Measurements from ENCODE around the gene TIAM2. TPM values are rescaled to one million over a fixed set of nuclear protein-coding genes. Genes with fewer than 3 reads are reported as not detected.

Gene TIAM2
- total and polyA plus RNA-seq, 7 donors: 1.2 to 15.8 (median 11.0) TPM

GRCh38 chr6:155252581-155252980 is 257.5 kb downstream of the TIAM2 start:
- H3K36me3 ChIP-seq: peaks cover 0 to 52% (median 6%) of the 10 kb centered on the region in 4 donors

DNA sequence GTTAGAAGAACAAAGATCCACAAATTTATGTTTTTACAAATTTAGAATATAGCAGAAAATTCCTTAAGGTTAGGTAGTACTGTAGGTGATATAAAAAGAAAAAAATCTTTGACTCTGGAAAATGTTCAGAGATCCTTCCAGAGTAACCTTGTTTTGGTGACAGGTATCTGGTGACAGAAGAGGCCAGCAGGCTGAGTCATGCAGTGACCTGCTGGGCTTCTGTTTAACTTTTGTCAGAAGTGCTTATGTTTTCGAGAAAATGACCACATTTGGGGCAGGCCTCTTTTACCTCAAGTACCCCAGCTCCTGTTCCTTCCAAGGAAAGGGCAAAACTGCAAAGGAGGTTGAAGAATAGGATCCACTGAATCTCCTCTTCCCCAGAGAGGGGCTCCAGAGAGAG is 258.2 kb downstream of the TIAM2 start:
- no peaks in the 10 kb centered on the region for H3K27me3 ChIP-seq
- WGBS, 2 donors: 72 to 85% methylated on average over 1 of the region's 1 CpG
- no peak overlapping the region for H3K4me3 ChIP-seq
- H3K4me1 ChIP-seq: peaks cover 0 to 9% (median 3%) of the 10 kb centered on the region in 4 donors
- no peaks in the 10 kb centered on the region for H3K9me3 ChIP-seq
- no peak for DNase-seq
- peak overlapping the region in 2 of 4 donors; percentile 19 to 43 for H3K27ac ChIP-seq
- H3K36me3 ChIP-seq: peaks cover 0 to 59% (median 6%) of the 10 kb centered on the region in 4 donors
- intact Hi-C loops (cut with DNase I): no loop called here
- no peak for TF ChIP-seq POLR2AphosphoS5 (IDR thresholded peaks at IDR 0.05)
- TF ChIP-seq POLR2A (IDR thresholded peaks at IDR 0.05): no peak
- TF ChIP-seq, protein P1, sequence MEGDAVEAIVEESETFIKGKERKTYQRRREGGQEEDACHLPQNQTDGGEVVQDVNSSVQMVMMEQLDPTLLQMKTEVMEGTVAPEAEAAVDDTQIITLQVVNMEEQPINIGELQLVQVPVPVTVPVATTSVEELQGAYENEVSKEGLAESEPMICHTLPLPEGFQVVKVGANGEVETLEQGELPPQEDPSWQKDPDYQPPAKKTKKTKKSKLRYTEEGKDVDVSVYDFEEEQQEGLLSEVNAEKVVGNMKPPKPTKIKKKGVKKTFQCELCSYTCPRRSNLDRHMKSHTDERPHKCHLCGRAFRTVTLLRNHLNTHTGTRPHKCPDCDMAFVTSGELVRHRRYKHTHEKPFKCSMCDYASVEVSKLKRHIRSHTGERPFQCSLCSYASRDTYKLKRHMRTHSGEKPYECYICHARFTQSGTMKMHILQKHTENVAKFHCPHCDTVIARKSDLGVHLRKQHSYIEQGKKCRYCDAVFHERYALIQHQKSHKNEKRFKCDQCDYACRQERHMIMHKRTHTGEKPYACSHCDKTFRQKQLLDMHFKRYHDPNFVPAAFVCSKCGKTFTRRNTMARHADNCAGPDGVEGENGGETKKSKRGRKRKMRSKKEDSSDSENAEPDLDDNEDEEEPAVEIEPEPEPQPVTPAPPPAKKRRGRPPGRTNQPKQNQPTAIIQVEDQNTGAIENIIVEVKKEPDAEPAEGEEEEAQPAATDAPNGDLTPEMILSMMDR (IDR thresholded peaks at IDR 0.05): no peak
- TF ChIP-seq EP300 (IDR thresholded peaks at IDR 0.05): no peak

More at GRCh38 chr6:155252581-155252980, 257.5 kb downstream of the TIAM2 start:
- Histone ChIP-seq H3K27ac (peak overlapping the region in 1 of 4 donors; percentile 18), H3K4me3 (no peak overlapping the region), H3K27me3 (no peaks in the 10 kb centered on the region), H3K4me1 (peaks cover 0 to 17% (median 7%) of the 10 kb centered on the region in 4 donors), H3K9me3 (no peaks in the 10 kb centered on the region)
- no peak for DNase-seq
- TF ChIP-seq POLR2A (IDR thresholded peaks at IDR 0.05) (no peak), EP300 (IDR thresholded peaks at IDR 0.05) (no peak), POLR2AphosphoS5 (IDR thresholded peaks at IDR 0.05) (no peak)
- TF ChIP-seq, protein P1 (IDR thresholded peaks at IDR 0.05): no peak
- intact Hi-C loops (cut with DNase I): no loop called here
- WGBS, 2 donors: 96 to 97% methylated on average over 8 of the region's 8 CpGs

DNA sequence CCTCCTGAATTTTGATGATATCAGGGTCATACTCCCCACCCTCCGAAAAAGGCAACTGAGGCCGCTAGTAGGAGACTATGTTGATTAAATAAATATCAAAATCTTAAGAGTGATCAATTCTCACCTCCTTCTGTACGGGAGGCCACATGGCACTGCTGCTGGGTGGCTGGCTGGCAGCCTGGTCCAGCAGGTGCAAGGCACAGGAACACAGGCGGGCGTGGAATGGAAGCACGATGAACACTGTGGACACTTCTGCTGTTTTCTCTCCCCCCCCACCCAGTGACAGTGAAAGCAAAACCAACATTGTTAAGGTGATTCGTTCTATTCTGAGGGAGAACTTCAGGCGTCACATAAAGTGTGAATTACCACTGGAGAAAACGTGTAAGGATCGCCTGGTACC is 259.0 kb downstream of the TIAM2 start:
- peaks cover 0 to 6% (median 3%) of the 10 kb centered on the region in 4 donors for H3K4me1 ChIP-seq
- TF ChIP-seq, protein P1 (IDR thresholded peaks at IDR 0.05): no peak
- TF ChIP-seq POLR2A (IDR thresholded peaks at IDR 0.05) (no peak), EP300 (IDR thresholded peaks at IDR 0.05) (no peak), POLR2AphosphoS5 (IDR thresholded peaks at IDR 0.05) (no peak)
- H3K4me3 ChIP-seq: no peak overlapping the region
- no peak for DNase-seq
- H3K27me3 ChIP-seq: no peaks in the 10 kb centered on the region
- H3K9me3 ChIP-seq: no peaks in the 10 kb centered on the region
- no peak overlapping the region for H3K27ac ChIP-seq
- intact Hi-C loops (cut with DNase I): no loop called here
- 69 to 86% methylated on average over 10 of the region's 10 CpGs for WGBS, 2 donors
- peaks cover 0 to 65% (median 6%) of the 10 kb centered on the region in 4 donors for H3K36me3 ChIP-seq

- TF ChIP-seq POLR2AphosphoS5 (IDR thresholded peaks at IDR 0.05): no peak
- Histone ChIP-seq H3K27me3 (no peaks in the 10 kb centered on the region), H3K4me1 (peaks cover 0 to 6% (median 3%) of the 10 kb centered on the region in 4 donors), H3K36me3 (peaks cover 0 to 68% (median 6%) of the 10 kb centered on the region in 4 donors), H3K9me3 (no peaks in the 10 kb centered on the region), H3K27ac (no peak overlapping the region), H3K4me3 (no peak overlapping the region)
- DNase-seq: no peak
- 88 to 89% methylated on average over 13 of the region's 13 CpGs for WGBS, 2 donors
- intact Hi-C loops (cut with DNase I): no loop called here
These were observed 261.1 kb downstream of the TIAM2 start for GRCh38 chr6:155256122-155256795.

- 92 to 97% methylated on average over 9 of the region's 9 CpGs for WGBS, 2 donors
- Histone ChIP-seq H3K36me3 (peaks cover 0 to 59% (median 6%) of the 10 kb centered on the region in 4 donors), H3K4me3 (no peak overlapping the region), H3K9me3 (no peaks in the 10 kb centered on the region), H3K27me3 (no peaks in the 10 kb centered on the region), H3K4me1 (peaks cover 0 to 6% (median 2%) of the 10 kb centered on the region in 4 donors), H3K27ac (no peak overlapping the region)
- intact Hi-C loops (cut with DNase I): no loop called here
- TF ChIP-seq, protein P1 (IDR thresholded peaks at IDR 0.05): no peak
- no peak for TF ChIP-seq POLR2A (IDR thresholded peaks at IDR 0.05)
- no peak for TF ChIP-seq EP300 (IDR thresholded peaks at IDR 0.05)
- no peak for TF ChIP-seq POLR2AphosphoS5 (IDR thresholded peaks at IDR 0.05)
- no peak for DNase-seq
These were observed 262.7 kb downstream of the TIAM2 start for GRCh38 chr6:155257796-155258195.

Data from sigmoid colon (tissue), 7 donors.